Liver (tissue), 3 donors: ENCODE data around the gene MTCH1.

Source experiments
- HNF4G ChIP-seq: IDR thresholded peaks from 2 replicates; pipeline ENCODE4 v1.6.1; 2016; ENCODE audit warnings: antibody characterized with exemption
- JUND ChIP-seq, 2 donors: IDR thresholded peaks; 2 replicates each; pipeline ENCODE4 v1.6.1; 2016; ENCODE audit warnings: antibody characterized with exemption in 2 of 2
- SP1 ChIP-seq: IDR thresholded peaks from 2 replicates; pipeline ENCODE4 v1.6.1; 2018; ENCODE audit warnings: antibody characterized with exemption, mild to moderate bottlenecking
- TAF1 ChIP-seq: conservative IDR thresholded peaks from 2 replicates; pipeline ENCODE4 v1.6.1; 2016; ENCODE audit warnings: antibody characterized with exemption, mild to moderate bottlenecking
- YY1 ChIP-seq: IDR thresholded peaks from 2 replicates; pipeline ENCODE4 v1.6.1; 2016; ENCODE audit warnings: antibody characterized with exemption, mild to moderate bottlenecking
- TF ChIP-seq, protein P1 (sequence below): IDR thresholded peaks from 2 replicates; pipeline ENCODE4 v1.6.1; 2016; ENCODE audit warnings: antibody characterized with exemption
- TF ChIP-seq, protein P2 (sequence below): fragments of 150-350 bp; IDR thresholded peaks from 2 replicates; pipeline ENCODE4 v1.5.1; 2017; ENCODE audit warnings: improper control_type of control experiment, low read depth, low read length; ENCODE audit not compliant: missing input control
- donor health status: healthy.
- donor health status: healthy.

DNA sequence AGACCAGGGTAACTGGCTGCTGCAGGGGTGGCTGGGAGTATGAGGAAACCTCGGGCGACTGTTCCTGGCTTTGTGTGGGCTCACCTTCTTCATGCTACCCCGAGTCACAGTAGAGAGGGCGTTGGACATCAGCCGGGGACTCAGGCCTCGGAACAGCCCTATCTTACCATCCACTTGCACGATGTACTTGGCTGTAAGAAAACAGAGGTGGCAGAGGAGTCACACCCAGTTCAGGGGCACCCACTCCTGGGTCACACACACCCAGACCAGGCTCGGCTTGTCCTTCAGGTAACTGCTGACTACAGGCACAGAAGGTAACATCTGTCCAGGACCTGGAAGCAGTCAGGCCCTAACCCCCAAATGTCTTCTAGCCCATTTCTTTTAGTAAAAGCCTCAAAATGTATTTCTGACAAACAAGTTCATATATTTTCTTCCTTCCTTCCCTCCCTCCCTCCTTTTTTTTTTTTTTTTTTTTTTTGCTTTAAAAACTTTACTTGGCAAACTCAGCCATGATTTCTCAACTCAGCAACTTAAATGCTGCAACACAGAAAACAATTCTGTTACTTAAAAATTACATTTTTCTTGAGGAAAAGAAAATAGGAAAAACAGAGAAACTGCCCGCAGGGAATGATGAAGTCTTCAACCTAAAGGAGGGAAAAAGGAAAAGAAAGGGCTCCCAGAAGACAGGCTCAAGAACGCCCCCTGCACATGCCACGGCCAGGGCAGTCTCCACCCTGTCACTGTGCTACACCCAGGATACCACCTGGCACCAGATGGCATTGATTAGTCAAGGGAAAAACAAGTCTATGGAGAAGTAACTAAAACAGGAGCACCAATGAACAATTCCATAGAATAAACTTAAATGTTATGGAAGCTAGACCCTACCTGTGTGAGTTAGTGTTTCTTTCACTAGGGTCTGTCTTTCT is 7.3 kb downstream of the MTCH1 start:
- TF ChIP-seq, protein P1, sequence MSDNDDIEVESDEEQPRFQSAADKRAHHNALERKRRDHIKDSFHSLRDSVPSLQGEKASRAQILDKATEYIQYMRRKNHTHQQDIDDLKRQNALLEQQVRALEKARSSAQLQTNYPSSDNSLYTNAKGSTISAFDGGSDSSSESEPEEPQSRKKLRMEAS = no peak
- TF ChIP-seq, protein P2, sequence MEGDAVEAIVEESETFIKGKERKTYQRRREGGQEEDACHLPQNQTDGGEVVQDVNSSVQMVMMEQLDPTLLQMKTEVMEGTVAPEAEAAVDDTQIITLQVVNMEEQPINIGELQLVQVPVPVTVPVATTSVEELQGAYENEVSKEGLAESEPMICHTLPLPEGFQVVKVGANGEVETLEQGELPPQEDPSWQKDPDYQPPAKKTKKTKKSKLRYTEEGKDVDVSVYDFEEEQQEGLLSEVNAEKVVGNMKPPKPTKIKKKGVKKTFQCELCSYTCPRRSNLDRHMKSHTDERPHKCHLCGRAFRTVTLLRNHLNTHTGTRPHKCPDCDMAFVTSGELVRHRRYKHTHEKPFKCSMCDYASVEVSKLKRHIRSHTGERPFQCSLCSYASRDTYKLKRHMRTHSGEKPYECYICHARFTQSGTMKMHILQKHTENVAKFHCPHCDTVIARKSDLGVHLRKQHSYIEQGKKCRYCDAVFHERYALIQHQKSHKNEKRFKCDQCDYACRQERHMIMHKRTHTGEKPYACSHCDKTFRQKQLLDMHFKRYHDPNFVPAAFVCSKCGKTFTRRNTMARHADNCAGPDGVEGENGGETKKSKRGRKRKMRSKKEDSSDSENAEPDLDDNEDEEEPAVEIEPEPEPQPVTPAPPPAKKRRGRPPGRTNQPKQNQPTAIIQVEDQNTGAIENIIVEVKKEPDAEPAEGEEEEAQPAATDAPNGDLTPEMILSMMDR = no peak
- TF ChIP-seq HNF4G (no peak), JUND (IDR thresholded peaks at IDR 0.05) (no peak), YY1 (no peak), TAF1 (no peak), SP1 (no peak)
